Left cardiac atrium (tissue), 4 donors: ENCODE results near the gene SNTG2. TPM values are rescaled to one million over a fixed set of nuclear protein-coding genes. Genes with fewer than 3 reads are reported as not detected.
"Not testable (repeated sequence)": the region's sequence is repeated elsewhere in the genome, so short reads cannot be mapped to it uniquely, and the experiment has no call there.

ENCODE experiments used
- ATAC-seq, 2 donors: fragments of 200-7000 bp; cut with Tn5 transposase; one replicate each; pipeline ENCODE4 v1.9.1; 2020; ENCODE audit warnings: mild to moderate bottlenecking in 2 of 2, moderate library complexity in 2 of 2
- DNase-seq: peaks from one replicate; pipeline ENCODE4 v3.0.0-alpha.2; 2020
- intact Hi-C, 2 donors: fragments of 100-400 bp; cut with DNase I; formaldehyde crosslinking; loops; one replicate each; pipeline versions ENCODE4 v1.14.1 to v1.15.1; 2022 to 2023
- total RNA-seq, 2 donors: library from RNA; stranded (reverse); fragmentation: NEBNext Ultra II Directional; extraction: Animal tissue kit (Norgen Biotek cat#: 25700); gene quantifications; one replicate each; pipeline ENCODE4 v1.2.1, GENCODE V29; 2021
- donor health status: DM: no; HTN: yes; CAD: no.
- donor health status: DM: no; HTN: yes; CAD: no; lungs with severe emphysema.
- donor health status: DM: yes; HTN: yes; CAD: no.
- donor health status: Dilated cardiomyopathy.

The SNTG2 gene
- total RNA-seq, 2 donors from 2014 or later = 1.6 to 2.9 TPM

DNA sequence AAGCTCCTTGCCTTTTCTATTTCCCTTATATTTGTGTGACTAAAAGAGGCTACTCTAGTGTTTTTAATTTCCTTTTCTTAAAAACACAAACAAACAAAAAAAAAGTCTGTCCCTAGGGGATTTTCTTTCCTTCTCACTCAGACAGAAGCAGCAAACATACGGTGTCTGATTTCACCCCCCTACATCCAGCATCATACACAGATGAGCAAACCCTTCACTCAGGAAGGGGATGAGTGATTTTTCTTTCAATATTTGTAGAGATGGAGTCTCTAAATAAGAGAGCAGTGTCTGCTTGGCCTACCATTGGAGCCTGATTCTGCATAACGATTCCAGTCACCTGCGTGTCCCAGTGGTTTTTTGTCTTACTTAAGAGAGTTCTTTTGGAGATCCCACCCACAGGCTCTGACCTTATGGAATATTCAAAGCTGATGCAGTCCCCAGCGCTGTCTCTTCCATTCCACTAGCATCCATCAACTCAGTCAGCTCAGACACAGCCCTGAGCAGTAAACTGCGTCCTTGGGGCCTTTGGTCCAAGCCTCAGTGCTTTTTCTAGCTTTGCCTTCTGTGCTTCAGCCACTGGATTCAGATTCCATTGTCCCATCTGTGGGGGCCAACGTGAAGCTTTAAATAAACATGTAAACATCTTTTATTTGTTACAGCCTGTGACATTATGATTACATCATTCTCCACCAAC is 410.1 kb downstream of the SNTG2 start:
- ATAC-seq (no peak), DNase-seq (no peak)
- intact Hi-C loops = no loop called here

DNA sequence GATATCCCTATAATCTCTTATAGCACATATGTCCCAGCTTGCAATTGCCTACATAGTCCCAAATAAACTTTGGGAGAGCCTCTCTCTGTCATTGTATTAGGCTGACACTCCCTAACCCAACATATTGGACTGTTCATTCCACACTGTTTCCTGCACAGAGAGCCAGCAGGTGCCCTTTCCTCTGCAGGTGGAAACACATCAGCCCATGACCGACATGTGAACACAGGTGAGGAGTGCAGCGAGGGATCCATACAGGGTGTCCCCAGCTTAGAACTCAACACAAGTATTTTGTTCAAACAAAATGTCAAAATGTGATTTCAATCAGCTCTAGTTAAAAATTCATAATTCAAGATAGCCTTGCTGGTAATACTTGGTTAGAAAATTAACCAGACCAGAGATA is 412.7 kb downstream of the SNTG2 start:
- intact Hi-C loops = no loop called here
- DNase-seq = no peak
- ATAC-seq = no peak

DNA sequence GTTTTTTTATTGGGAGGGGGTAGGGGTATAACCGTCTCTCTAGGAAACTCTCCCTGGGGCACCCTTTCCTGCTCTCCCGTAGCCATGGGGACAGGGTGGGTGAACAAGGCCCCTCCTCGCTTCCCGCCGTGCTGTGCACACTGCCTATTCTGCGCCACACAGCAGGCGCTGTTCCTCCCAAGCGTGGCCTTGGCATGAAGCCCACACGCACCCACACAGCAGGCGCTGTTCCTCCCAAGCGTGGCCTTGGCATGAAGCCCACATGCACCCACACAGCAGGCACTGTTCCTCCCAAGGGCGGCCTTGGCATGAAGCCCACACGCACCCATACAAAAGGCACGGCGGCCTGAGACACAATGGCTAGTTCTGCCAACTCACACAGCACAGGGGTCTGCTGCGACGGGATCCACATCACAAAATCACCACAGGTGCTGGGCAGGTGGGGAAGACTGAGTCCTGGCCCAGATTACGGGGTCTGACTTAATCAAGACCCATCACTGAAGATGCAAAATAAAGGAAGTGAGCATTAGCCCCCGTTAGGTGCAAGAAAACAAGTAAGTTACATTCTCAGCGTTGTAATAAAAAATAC is 416.0 kb downstream of the SNTG2 start:
- ATAC-seq (peak in 1 of 2 donors; percentile 62), DNase-seq (peak; percentile 52)
- intact Hi-C loops = no loop called here

DNA sequence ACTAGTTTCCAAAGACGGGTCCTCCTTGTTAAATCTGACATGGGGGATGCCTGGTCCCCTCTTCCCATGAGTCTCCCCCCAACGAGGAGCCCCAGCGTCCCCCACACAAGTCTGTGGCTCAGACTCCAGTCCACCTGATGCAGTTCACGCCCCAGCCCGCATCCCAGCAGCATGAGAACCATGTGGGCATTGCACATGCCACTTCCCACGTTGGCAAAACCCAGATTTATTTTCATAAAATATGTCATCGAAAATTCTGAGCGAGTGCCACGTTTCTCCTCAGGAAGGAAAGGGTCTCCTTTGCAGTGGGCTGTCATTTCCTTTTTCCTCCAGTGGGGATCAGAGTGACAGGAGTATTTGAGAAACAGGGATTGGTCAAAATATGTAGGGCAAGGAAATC is 417.0 kb downstream of the SNTG2 start:
- intact Hi-C loops = no loop called here
- ATAC-seq = no peak
- no peak for DNase-seq

DNA sequence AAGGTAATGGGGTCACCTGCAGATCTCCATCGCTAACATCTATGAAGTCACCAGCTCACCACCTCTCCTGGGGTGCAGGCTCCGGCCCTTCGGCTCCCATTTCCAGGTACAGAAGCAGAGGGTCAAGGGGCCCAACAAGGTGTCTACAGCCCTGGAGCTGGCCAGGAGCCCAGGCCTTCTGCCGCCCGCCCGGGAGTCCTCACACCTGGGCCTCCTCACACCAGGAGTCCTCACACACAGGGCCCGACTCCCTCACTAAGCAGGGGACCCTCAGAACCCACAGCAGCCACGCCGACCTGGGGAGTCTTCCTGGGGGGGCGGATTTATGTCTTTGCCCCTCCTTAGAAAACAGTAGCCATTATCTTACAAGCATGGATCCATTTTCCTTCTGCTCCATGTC is 419.3 kb downstream of the SNTG2 start:
- intact Hi-C loops = no loop called here
- DNase-seq = no peak
- ATAC-seq = no peak

DNA sequence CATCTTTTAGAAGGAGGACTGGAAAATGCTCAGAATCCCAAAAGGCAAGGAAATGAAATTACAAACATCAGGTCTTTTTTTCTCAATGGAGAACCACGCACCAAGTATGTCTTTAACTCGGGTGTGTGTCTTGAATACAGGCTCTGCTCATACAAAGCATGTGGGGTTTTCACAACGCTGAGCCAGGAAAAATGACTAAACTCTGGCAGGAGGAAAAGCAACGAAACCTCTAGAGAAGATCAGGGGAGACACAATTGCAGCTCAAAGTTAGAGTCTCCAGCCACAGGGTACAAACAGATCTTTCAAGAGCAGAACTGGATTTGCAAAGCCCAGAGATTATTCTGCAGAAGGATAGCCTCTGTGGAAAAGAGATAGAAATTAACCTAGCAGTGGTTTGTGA is 419.8 kb downstream of the SNTG2 start:
- DNase-seq = no peak
- ATAC-seq = no peak
- intact Hi-C loops = no loop called here

DNA sequence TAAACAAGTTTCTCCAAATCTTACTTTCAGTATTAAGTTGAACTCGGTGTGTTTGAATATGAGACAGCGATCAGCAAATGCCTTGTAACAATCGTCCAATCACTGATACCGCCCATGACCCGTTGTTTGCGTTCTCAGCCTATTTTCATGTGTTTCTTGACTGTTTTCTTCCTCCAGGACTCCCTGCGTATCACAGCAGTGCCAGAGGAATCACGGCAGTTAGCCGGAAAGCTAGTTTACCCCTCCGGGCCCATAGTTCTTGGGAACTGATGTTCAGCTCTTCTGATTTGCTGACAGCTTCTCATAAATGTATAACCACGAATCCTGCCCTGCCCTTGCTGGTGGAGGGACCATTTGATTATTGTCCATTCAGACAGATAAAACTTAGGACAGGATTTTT is 420.4 kb downstream of the SNTG2 start:
- intact Hi-C loops = no loop called here
- ATAC-seq (no peak), DNase-seq (no peak)

DNA sequence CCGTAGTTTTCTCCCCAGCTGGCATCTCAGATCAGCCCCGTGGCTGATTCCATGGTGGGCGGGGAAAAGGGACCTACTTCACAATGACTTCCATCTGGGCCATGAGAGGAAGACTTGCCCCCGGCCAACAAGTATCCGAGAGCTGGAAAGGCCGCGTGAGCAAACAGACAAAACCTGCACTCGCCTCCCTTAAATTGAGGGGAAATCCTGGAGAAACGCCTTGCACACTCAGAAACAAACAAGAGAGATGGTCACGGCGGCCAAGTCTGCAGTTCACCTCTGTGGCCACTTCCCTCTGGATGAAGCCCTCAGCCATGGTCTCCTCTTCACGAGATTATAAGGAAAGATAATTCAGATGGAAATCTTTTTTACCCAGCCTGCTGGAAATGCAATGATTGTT is 423.2 kb downstream of the SNTG2 start:
- no peak for ATAC-seq
- intact Hi-C loops = no loop called here

DNA sequence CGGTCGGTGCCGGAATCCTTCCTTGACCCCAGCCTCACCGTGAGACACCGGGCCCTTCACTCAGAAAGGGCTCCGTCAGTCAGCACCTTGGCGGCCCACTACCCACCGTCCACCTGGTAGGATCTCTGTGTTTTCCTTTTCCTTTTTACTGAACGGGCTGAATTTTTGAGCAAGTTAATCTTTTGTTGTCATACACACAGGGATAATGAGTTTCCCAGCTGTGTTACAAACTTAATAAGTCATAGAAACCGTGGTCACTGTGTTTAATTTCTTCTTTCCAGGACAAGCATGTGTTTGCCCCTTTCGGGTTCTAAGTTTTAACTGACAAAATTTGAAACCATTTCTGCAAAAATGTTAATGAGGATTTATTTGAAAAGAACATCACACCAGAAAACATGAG is 423.6 kb downstream of the SNTG2 start:
- ATAC-seq (no peak), DNase-seq (no peak)
- intact Hi-C loops = no loop called here

More for the DNA sequence above, 423.2 kb downstream of the SNTG2 start:
- DNase-seq = no peak

DNA sequence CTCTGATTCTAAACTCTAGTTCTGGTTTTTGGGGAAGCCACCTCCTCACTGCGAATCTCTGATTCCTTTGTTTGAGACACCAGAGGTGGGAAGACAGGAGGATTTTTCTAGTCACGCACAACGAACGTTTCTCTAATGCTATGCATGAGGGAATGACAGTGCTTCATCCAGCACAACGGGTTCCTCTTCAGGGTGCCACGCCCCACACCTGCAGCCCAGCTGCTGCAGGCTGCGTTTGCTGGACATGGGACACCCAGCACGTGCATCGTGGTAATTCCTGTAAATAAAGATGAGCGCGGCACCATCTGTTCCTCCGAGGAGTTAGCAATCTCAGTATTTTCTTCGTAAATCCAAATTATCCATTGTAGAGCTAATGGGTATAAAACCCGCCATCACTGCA is 425.1 kb downstream of the SNTG2 start:
- intact Hi-C loops = no loop called here
- DNase-seq (no peak), ATAC-seq (no peak)

DNA sequence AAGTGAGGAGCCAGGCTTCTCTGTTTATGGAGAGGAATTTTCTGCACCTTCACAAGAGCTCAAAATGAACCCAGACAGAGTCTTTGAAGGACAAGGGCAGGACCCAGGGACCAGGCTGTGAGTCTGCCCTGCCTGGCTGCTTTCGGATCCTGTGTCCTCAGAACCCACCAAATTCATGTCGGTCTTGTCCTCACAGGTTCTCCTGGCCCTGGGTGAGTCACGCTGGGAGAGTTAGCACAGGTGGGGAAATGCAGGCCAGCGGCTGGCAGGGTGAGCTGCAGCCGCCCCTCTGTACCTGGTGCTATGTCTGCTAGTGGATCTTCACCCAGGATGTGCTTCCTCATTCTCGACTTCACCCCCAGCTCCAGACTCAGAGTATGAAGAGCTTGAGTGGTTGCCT is 426.8 kb downstream of the SNTG2 start:
- ATAC-seq (no peak), DNase-seq (no peak)
- intact Hi-C loops = no loop called here

DNA sequence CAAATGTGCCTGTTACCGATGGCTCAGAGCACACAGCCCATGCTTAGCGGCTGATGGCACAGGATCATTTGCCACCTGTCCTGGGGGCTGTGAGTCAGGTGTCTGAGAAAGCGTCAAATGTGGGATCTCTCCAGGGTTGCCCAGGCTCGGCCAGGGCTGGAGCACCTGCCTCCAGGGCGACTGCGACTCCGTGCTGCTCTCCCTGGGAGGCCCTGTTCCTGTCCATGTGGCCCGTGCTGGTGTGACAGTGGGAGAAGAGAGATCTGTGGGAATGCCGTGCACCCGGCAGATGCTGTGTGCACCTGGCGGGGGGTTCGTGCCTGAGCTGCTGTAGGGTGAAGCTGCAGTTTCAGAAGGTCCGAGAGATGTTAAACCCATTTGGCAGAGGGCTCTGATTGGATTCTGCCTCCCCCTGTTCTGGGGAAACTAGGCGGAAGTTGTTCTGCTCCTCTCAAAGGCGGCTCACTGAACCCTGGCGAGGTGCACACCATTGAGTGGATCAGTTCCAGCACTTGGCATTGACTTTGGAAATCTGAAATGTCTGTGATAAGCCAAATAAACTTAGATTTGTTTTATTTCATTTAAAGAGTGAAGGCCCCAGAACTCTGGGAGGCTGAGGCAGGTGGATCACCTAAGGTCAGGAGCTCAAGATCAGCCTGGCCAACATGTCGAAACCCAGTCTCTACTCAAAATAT is 428.0 kb downstream of the SNTG2 start:
- DNase-seq (no peak), ATAC-seq (no peak)
- intact Hi-C loops = no loop called here

DNA sequence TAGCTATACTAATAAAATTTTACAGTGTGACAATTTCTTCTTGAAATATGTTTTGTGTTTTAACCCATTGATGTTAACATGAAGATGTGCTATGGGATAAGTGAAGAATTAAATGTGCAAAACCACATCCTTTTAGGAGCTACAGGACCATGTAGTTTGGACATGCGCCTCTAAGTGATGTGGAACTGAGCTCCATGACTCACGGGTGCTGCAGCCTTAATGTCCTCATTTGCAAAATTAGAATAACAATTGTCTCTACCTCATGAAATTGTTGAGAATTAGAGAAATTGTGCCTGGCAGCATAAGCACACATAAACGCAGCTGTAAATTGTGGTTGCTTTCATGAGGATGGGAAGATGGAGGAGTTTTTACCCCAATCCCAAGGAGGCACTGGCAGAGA is 431.0 kb downstream of the SNTG2 start:
- no peak for ATAC-seq
- no peak for DNase-seq
- intact Hi-C loops = no loop called here

DNA sequence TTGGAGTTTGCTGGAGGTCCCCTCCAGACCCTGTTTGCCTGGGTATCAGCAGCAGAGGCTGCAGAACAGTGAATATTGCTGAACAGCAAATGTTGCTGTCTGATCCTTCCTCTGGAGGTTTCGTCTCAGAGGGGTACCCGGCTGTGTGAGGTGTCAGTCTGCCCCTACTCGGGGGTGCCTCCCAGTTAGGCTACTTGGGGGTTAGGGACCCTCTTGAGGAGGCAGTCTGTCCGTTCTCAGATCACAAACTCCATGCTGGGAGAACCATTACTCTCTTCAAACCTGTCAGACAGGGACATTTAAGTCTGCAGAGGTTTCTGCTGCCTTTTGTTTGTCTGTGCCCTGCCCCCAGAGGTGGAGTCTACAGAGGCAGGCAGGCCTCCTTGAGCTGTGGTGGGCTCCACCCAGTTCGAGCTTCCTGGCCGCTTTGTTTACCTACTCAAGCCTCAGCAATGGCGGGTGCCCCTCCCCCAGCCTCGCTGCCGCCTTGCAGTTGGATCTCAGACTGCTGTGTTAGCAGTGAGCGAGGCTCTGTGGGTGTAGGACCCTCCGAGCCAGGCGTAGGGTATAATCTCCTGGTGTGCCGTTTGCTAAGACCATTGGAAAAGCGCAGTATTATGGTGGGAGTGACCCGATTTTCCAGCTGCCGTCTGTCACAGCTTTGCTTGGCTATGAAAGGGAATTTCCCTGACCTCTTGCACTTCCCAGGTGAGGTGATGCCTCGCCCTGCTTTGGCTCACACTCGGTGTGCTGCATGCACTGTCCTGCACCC is 437.5 kb downstream of the SNTG2 start:
- ATAC-seq, DNase-seq, intact Hi-C loops: not testable (repeated sequence)

DNA sequence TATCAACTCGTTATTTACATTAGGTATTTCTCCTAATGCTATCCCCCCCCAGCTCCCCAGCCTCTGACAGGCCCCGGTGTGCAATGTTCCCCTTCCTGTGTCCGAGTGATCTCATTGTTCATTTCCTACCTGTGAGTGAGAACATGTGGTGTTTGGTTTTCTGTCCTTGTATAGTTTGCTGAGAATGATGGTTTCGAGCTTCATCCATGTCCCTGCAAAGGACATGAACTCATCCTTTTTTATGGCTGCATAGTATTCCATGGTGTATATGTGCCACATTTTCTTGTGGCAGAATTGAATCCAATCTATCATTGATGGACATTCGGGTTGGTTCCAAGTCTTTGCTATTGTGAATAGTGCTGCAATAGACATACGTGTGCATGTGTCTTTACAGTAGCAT is 439.5 kb downstream of the SNTG2 start:
- ATAC-seq, DNase-seq, intact Hi-C loops: not testable (repeated sequence)

DNA sequence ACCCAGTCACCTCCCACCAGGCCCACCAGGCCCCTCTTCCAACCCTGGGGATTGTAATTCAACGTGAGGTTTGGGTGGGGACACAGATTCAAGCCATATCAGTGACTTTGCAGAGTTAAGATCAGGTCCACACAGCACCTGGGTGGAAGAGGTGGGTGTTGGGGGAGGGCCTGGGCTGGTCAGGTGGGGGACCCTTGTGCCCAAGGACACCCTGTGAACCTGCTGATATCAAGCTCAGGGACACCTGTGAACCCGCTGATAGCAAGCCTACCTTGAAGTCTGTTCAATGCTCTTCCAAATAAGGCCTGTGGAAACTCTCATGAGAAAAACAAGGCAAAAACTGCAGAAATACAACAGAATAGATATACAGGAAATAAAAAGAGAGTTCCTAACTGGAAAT is 442.7 kb downstream of the SNTG2 start:
- ATAC-seq (no peak), DNase-seq (no peak)
- intact Hi-C loops = no loop called here

DNA sequence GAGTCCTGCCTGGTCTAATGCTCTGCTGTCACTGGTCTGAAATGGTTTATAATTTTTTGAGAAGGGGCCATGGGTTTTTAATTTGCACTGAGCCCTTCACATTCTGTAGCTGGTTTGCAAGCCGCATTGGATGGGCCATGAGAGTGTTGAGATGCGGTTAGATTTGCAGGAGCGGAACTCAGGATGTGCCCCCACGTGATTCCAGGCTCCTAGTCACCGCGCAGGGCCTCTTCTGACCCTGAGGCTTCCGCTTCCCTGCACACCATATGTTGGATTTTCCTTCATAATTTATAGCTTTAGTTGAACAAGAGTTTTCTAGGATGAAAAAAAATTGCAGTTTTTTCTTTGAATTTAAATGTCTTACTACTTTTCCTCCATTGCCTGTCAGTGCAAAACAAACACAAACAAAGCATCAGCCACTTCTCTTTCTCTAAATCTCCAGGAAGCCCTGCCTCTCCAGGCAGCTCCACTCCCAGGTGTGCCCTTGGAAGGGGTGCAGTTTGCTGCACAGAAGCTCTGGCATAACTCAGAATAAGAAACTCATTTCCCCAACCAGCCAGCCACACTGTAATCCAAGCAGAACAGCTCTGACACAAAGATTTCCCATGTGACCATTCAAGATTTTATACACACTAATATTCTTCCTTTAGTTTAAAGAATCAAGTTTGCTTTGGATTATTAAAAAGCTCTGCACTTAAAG is 444.2 kb downstream of the SNTG2 start:
- DNase-seq = no peak

DNA sequence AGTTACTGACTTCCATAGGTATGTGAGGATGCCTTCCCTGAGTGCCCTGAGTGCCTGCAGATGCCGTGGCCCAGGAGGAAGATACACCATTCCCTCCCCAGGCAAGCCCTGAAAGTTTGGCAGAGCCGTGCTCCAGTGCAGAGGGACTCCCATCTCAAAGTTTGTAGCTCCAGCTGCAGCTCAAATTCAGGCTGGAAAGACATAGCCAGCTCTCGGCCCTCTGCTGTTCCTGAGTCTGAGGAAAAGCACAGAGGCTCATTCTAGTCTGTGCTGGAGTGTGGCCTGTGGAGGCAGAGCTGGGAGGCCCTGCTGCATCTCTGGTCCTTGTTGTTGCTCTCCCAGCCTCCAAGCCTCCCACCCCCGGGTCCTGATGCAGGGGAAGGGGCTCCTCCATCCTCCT is 446.7 kb downstream of the SNTG2 start:
- intact Hi-C loops = no loop called here
- no peak for ATAC-seq
- no peak for DNase-seq

More for the DNA sequence above, 444.2 kb downstream of the SNTG2 start:
- intact Hi-C loops = no loop called here
- no peak for ATAC-seq

DNA sequence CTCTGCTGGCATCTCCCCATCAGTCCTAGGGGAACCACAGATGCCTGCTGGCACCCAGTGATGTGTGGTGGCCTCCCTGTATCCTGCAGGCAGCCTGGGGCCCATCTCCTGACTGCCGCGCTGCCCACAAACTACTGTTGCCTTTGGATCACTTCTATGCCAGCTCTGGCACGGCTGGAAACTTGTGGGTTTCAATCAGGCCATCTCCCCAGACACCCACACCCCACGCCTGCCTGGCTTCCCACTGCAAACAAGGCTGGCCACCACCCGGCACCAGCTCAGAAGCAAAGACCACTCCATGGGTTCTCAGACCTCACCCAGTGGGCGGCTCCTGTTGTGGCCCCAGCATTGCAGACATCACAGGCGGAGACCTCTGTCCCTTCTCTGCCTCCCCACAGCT is 447.5 kb downstream of the SNTG2 start:
- ATAC-seq (no peak), DNase-seq (no peak)
- intact Hi-C loops = no loop called here
